Measurements from ENCODE around the gene CYP2S1.
"Not testable (repeated sequence)": the region's sequence is repeated elsewhere in the genome, so short reads cannot be mapped to it uniquely, and the experiment has no call there.

CYP2S1 gene, protein sequence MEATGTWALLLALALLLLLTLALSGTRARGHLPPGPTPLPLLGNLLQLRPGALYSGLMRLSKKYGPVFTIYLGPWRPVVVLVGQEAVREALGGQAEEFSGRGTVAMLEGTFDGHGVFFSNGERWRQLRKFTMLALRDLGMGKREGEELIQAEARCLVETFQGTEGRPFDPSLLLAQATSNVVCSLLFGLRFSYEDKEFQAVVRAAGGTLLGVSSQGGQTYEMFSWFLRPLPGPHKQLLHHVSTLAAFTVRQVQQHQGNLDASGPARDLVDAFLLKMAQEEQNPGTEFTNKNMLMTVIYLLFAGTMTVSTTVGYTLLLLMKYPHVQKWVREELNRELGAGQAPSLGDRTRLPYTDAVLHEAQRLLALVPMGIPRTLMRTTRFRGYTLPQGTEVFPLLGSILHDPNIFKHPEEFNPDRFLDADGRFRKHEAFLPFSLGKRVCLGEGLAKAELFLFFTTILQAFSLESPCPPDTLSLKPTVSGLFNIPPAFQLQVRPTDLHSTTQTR

DNA sequence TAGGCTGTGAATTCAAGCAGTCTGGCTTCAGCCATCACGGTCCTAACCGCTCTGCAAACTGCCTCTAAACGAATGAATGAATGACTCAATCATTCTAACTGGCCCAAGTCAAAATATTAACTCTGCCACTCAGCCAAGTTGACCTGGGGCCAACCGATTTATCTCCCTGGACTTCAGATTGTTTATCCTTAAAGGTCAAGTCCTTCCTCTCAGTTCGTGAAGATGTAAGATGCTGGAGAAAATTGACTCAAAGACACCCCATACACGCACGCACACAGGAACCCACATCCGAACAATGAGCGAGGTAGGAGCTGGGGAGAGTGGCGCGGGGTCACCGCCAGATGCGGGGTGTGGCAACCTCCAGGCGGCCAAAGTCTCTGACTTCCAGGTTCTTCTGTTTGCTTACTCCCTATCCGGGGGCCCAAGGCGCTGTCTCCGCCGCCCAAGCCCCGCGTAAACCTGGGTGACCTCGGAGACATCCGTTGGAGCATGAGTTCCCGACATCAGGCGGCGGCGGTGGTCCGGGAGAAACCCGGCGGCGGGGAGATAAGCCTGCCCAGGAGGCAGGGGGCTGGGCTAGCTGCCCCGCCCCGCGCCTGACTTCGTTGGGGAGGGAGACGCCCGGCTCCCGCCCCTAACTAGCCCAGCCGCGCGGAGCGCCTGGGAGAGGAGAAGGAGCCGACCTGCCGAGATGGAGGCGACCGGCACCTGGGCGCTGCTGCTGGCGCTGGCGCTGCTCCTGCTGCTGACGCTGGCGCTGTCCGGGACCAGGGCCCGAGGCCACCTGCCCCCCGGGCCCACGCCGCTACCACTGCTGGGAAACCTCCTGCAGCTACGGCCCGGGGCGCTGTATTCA, at the start of gene CYP2S1:
TSS of gene CYP2S1 (plus strand) at position 646 of the 856 bp plus-strand sequence. CDS start at position 692, 46 bp downstream.
- DNase-seq (ENCODE audit: low read depth in 2 of 2), result peak in 1 of 2 donors; percentile 17

DNA sequence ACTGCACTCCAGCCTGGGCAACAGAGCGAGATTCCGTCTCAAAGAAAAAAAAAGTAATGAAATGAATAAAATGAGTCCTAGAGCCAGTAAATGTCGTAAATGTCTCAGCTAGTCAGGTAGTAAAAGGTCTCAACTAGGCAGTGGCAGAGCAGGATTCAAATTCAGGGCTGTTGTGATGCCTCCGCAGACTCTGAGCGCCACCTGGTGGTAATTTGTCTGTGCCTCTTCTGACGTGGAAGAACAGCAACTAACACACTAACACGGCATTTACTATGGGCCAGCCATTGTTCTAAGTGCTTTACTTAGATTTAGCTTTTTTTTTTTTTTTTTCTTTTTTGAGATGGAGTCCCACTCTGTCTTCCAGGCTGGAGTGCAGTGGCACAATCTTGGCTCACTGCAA, 48.6 kb upstream of the CYP2S1 start:
- peak; percentile 75 to 91 for DNase-seq (ENCODE audit: low read depth in 2 of 2)

DNA sequence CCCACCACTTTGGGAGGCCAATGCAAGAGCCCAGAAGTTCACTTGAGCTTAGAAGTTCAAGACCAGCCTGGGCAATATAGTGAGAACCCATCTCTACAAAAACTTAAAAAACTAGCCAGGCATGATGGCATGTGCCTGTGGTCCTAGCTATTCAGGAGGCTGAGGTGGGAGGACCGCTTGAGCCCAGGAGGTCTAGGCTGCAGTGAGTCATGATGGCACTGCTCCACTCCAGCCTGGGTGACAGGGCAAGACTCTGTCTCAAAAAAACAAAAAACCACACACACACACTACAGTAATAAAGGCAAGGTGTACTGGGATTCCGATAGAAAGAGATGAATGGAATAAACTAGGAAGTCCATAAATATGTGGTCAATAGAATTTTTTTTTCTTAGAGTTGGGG, 43.2 kb upstream of the CYP2S1 start:
- DNase-seq (ENCODE audit: low read depth in 2 of 2), result no peak

DNA sequence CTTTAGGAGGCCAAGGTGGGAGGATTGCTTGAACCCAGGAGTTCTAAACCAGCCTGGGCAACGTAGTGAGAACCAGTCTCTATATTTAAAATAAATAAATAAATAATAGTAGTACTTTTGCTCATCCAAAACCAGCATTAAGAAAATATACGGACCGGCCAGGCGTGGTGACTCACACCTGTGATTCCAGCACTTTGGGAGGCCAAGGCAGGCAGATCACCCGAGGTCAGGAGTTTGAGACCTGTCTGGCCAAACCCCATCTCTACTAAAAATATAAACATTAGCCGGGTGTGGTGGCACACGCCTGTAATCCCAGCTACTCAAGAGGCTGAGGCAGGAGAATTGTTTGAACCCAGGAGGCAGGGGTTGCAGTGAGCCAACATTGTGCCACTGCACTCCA, 42.0 kb upstream of the CYP2S1 start:
- DNase-seq (ENCODE audit: low read depth in 2 of 2), result not testable (repeated sequence)

DNA sequence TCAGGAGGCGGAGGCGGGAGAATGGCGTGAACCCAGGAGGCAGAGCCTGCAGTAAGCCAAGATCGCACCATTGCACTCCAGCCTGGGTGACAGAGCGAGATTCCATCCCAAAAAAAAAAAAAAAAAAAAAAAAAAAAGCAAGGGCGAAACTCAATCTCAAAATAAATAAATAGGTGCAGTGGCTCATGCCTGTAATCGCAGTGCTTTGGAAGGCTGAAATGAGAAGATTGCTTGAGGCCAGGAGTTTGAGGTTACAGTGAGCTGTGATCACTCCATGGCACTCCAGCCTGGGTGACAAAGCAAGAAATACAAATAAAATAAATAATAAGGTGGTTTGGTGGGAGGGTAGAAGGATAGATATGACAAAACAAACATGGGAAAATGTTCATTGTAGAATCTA, 39.0 kb upstream of the CYP2S1 start:
- no peak for DNase-seq (ENCODE audit: low read depth in 2 of 2)

DNA sequence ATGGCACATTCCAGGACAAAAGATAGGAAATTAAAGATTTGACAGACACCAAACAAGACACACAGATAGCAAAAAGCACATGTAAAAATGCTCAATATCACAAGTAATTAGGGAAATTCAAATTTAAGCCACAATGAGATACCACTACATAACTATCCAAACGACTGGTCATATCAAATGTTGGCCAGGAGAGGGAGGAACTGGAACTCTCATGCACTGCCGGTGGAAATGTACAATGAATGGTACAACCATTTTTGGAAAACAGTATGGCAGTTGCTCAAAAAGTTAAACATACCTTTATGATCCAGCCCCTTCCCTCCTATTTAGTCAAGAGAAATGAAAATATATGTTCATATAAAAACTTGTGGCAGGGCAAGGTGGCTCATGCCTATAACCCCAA, 36.8 kb upstream of the CYP2S1 start:
- no peak for DNase-seq (ENCODE audit: low read depth in 2 of 2)

DNA sequence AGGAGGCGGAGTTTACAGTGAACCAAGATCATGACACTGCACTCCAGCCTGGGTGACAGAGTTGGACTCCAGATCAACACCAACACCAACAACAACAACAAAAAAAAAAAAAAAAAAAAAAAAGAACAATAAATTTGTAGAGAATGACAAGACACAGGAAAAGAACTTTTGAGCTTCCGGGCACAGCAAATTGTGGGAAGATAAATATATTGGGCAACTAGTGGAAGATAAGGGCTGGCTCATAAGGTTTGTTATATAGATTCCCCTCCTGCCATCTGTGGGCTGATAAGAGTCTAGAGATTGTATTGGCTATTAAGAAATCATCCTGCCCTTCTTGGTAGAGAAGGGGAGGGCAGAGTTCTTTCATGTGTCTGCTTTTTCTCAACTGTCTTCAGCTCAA, 33.1 kb upstream of the CYP2S1 start:
- DNase-seq (ENCODE audit: low read depth in 2 of 2), result no peak

DNA sequence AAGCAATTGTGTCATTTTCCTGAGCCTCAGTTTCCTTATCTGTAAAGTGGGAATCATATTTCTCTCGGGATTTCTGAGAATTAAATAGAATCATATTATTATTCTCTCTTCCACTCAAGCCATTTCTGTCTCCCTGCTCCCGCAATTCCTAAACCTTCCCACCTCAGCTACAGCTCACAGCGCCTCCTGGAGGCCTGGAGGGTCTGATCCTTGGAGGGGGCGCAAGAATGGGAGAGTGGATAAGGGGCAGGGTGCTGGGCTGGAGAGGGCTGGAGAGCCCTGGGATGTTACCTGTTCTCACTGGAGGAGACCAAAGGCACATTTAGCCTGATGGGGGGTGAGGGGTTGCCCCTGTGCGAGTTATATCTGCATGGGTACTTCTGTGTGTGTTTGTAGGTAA, 31.1 kb upstream of the CYP2S1 start:
- DNase-seq (ENCODE audit: low read depth in 2 of 2), result no peak

DNA sequence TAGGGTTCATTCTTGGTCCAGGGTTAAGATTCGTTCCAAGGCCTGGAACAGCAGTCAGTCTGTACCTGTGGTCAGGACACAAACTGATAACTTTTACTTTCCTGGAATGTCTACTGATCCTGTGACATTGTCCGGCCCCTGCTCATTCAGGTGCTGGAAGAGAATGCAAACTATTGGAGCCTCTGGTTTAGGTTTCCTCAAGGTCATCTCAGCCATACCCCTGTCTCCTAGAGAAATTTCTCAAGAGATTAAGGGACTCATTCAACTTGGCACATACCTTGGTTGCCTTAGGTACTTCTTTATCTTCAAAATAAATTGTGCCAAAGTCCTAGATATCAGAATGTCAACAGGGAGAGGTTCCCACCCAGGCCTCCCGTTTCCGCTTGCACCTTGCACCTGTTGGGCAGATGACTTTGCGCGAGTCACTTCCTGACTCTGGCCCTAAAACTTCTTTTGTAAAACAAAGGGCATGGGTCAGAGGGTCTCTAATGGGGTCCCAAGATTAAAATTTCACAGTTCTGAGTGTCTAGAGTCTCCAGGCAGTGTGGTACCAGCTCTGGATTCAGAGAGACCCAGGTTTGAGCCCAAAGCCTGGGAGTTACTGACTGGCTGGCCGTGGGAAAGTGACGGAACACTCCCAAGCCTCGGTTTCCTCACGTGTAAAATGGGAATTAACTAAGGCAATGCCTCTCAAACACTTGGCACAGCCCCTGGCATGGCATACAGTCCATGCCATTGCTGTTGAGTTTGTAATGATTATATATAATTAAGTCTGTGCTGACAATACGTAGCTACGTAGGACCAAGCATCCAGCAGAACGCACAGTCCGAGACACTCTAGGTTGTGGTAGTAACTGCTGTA, 25.8 kb upstream of the CYP2S1 start:
- no peak for DNase-seq (ENCODE audit: low read depth in 2 of 2)

DNA sequence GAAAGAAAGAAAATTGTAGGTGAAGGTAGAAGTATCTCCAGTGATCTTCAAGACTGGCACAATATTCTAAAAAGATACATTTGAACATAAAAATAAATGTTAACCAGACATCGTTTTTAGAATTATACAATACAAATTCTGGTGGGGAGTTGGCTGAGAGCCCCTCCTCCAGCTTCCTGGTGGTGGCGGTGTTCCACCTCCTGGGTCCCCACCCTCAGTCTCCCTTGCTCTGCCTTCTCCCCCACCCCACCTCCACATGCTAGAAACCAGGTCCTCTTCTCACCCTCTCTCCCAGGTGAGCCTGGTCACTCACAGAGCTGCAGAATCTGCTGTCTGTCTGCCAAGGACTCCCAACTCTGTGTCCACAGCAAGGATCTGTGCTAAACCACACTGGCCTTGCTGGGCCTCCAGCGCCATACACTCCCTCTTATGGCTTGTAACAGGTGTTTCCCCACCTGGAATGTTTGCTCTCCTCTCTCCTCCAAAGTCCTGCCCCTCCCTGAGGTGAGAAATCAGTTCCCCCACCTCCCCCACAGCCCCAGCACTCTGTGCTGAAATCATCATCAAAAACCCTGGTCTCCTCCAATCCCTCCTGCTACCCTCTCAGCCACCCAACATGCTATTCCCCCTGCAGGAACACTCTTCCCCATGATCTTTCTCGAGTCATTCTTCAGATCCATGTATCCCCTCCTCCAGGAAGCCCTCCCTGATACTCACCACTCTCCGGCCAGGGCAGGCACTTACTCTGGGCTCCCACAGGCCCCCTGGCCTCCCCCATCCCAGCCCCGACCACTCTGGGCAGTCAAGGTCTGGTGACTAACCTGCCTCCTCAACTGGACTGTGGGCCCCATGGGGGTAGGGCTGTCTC, 20.5 kb upstream of the CYP2S1 start:
- DNase-seq (ENCODE audit: low read depth in 2 of 2), result no peak

DNA sequence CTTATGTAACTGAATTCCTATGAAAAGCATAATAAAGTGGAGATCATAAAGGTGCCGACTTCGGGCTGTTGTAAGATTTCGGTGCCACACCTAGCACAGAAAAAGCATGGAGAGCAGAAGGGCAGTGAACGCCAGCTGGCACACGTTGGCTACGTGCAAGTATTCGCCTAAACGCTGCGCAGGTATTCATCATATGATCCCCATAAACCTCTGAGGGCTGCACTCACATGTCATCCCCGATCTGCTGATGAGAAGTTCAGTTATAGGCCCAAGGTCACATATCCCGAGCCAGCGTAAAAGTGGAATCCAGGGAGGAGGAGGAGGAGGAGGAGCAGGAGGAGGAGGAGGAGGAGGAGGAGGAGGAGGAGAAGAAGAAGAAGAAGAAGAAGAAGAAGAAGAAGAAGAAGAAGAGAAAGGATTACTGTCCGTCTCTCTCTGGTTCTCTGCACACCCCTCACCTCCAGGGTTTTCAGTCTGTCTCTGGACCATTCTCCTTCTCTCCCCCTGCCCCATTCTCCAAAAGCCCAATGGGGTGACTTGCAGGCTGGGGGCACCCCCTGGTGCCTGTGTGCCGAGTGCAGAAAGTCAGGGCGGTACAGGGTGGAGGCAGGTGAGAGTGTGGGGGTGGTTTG, 18.6 kb upstream of the CYP2S1 start:
- DNase-seq (ENCODE audit: low read depth in 2 of 2), result no peak

DNA sequence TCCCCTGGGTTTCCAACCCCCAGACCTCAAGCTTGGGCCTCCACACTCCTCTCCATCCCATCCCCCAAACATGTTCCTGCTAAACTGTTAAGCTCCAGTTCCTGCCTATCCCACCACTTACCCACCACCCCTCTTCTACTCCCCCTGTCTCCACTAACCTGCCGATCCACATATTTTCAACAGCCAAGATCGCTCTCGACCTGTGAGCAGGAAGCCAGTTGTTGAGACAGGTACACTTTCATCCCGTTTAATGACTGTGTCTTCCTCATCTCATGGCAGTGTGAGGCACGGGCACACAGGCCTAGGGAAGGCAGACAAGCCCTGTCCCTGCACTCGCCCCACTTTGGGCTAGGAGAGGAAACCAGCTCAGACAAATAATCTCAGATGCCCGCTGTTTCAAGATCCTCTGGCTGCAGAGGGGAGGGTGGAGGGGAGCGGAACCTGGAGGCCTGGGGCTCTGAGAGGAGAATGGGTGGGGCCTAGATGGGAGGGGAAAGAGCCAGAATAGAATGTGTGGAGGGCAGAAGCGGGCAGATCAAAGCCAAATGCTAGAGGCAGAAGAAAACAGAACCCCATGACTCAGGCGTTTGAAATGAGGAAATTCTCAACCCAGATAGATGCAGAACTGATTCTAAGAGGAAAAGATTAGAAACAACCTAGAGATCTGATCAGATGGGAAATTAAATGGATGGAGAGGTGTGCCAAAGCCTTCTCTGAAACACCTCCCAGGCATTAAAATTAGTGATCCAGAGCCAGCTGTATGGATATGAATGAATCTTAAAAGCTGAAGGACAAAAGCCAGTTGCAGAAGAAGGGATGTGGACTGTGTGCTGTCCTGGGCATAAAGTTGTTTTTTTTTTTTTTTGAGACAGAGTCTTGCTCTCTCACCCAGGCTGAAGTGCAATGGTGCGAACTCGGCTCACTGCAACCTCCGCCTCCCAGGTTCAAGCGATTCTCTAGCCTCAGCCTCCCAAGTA, 16.9 kb upstream of the CYP2S1 start:
- DNase-seq (ENCODE audit: low read depth in 2 of 2), result peak in 1 of 2 donors; percentile 17

DNA sequence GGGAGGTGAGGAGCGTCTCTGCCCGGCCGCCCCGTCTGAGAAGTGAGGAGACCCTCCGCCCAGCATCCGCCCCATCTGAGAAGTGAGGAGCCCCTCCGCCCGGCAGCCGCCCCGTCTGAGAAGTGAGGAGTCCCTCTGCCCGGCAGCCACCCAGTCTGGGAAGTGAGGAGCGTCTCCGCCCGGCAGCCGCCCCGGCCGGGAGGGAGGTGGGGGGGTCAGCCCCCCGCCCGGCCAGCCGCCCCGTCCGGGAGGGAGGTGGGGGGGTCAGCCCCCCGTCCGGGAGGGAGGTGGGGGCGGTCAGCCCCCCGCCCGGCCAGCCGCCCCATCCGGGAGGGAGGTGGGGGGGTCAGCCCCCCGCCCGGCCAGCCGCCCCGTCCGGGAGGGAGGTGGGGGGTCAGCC, 12.8 kb upstream of the CYP2S1 start:
- DNase-seq (ENCODE audit: low read depth in 2 of 2), result not testable (repeated sequence)

DNA sequence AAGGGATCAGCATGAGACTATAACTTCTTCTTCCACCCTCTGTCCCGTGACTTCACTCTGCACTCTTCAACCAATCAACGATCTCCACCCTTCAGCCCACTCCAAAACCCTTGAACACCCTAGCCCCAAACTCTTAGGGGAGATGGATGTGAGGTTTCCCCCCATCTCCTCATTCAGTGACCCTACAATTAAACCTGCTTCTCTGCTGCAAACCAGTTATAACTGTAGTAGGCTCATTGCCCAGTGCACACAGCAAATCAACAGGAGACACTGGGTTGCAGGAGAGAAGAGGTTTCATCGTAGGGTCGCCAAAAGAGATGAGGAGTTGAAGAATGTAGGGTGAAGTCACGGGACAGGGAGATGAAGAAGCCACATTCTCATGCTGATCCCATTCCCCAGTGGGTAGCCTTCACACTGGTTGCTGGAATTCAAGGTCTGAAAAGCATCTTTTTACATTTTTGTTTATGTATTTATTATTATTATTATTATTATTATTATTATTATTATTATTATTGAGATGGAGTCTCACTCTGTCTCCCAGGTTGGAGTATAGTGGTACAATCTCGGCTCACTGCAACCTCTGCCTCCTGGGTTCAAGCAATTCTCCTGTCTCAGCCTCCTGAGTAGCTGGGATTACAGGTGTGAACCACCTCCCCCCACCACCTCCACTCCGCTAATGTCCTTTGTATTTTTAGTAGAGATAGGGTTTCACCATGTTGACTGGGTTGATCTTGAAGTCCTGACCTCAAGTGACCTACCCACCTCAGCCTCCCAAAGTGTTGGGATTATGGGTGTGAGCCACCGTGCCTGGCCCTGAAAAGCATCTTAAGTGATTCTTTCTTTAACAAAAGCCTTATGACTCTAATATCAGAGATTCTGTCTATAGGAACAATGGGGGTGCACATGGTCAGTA, 5.8 kb upstream of the CYP2S1 start:
- DNase-seq (ENCODE audit: low read depth in 2 of 2), result no peak

DNA sequence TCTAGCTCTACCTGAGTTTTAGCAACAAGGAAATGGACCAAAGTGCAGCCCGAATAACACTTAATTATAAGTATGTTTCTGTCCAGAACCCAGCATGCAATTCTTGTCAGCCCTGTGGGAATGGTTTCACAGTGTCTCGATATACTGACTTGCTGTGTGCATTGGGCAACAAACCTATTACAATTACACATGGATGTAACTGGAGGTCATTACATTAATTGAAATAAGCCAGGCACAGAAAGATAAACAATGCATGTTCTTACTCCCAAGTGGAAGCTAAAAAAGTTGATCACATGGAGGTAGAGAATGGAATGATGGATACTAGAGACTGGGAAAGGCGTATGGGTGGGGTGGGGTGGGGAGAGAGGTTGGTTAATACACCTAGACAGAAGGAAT, 5.1 kb upstream of the CYP2S1 start:
- DNase-seq (ENCODE audit: low read depth in 2 of 2), result no peak

DNA sequence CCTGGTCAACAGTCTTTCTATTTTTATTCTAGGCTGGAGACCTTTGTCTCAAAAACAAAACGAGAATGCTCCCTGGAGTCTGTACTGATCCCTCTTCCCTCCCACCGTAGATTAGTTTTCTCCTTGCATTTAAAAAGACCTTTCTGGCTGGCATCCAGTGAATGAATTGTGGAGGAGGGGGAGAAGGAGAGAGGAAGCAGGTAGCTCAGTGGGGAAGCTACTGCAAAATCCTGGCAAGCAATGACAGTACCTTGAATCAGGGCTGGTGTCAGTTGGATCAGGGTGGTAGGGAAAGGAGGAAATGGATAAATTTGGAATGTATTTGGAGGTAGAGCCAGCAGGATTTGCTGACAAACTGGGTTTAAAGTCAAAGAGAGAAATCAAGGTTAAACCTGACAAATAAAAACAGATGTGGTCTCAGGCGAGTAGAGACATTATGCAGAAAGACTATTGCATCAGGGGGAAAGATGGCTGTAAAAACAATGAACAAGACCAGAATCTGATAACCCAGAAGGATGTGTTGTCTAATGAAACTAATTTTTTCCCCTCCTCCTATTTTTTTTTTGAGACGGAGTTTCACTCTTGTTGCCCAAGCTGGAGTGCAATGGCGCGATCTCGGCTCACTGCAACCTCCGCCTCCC, 3.5 kb upstream of the CYP2S1 start:
- DNase-seq (ENCODE audit: low read depth in 2 of 2), result no peak

DNA sequence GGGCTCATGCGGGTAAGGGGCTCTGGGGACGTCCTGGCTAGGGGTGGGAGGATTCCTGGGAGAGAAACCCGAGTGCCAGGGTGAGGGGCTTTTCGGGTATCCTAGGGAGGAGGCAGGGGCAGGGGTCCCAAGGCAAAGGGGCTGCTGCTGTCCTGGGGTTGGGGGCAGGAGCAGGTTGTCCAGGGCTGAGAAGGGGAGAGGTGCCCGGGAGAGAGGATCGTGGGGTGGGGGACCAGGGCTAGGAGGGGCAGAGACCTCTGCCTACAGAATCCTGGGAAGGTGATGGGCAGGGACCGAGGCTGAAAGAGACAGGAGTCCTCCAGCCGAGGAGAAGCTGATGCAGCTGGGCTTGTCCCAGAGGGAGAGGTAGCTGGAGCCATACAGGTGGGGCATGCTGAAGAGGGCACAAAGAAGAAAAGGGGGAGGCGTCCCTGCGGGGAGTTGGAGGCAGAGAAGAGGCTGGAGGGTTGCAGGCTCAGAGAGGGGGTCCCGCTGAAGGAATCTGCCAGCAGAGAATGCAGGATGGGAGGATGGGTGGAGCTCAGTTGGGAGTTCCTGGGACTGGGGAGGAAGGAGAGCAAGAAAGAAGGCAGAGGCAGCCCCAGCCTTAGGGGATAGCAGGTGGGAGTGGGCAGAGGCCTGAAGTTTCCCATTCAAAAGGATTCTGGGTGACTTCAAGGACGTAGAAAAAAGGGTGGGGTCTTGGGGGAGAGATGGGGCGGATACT, 574 bp downstream of the CYP2S1 start:
- no peak for DNase-seq (ENCODE audit: low read depth in 2 of 2)
